ENCODE measurements around the gene PCDHB3.

- TF ChIP-seq CTCF (optimal IDR thresholded peaks at IDR 0.05 in 1 of 3, IDR thresholded peaks at IDR 0.05 in 1 of 3, conservative IDR thresholded peaks at IDR 0.05 in 1 of 3; ENCODE audit: extremely low read depth in 1 of 3, insufficient read depth in 2 of 3, low read length in 3 of 3) (no peak), EZH2 (IDR thresholded peaks at IDR 0.05; ENCODE audit: low read length) (no peak)
Observed at GRCh38 chr5:141150224-141150992, 50.1 kb downstream of the PCDHB3 start.
